ENCODE data around the gene AOPEP. TPM values are rescaled to one million over a fixed set of nuclear protein-coding genes. Genes with fewer than 3 reads are reported as not detected.

The AOPEP gene
- total and polyA plus RNA-seq, 3 donors from 2014 or later, result 31.4 to 95.0 (median 80.4) TPM

GRCh38 chr9:95089257-95090022, 362.9 kb downstream of the AOPEP start:
- peaks cover 30% of the 10 kb centered on the region for H3K4me1 ChIP-seq
- WGBS, 2 donors, result 86 to 87% methylated on average over 6 to 16 of the region's 16 CpGs

GRCh38 chr9:95090023-95090791, 363.7 kb downstream of the AOPEP start:
- Histone ChIP-seq H3K27me3 (no peaks in the 10 kb centered on the region), H3K27ac (peak overlapping the region; percentile 34 to 59), H3K36me3 (ENCODE audit: low read depth, missing control alignments) (no peaks in the 10 kb centered on the region), H3K4me3 (no peak overlapping the region), H3K9me3 (no peaks in the 10 kb centered on the region), H3K4me1 (peaks cover 30% of the 10 kb centered on the region)
- 55 to 65% methylated on average over 10 to 19 of the region's 22 CpGs for WGBS, 2 donors
- TF ChIP-seq CTCF (IDR thresholded peaks at IDR 0.05) (no peak), POLR2A (IDR thresholded peaks at IDR 0.05) (no peak)
- no peak for DNase-seq
- intact Hi-C loops (cut with DNase I; ENCODE audit: low total_unique reads), result no loop called here

More at GRCh38 chr9:95089257-95090022, 362.9 kb downstream of the AOPEP start:
- H3K9me3 ChIP-seq, result no peaks in the 10 kb centered on the region
- no peaks in the 10 kb centered on the region for H3K27me3 ChIP-seq
- DNase-seq, result no peak
- TF ChIP-seq CTCF (IDR thresholded peaks at IDR 0.05) (no peak), POLR2A (IDR thresholded peaks at IDR 0.05) (no peak)
- no peak overlapping the region for H3K4me3 ChIP-seq
- no peaks in the 10 kb centered on the region for H3K36me3 ChIP-seq (ENCODE audit: low read depth, missing control alignments)
- intact Hi-C loops (cut with DNase I; ENCODE audit: low total_unique reads), result no loop called here
- peak overlapping the region; percentile 34 to 59 for H3K27ac ChIP-seq

- Histone ChIP-seq H3K9me3 (no peaks in the 10 kb centered on the region), H3K4me1 (peaks cover 30% of the 10 kb centered on the region), H3K4me3 (no peak overlapping the region), H3K36me3 (ENCODE audit: low read depth, missing control alignments) (no peaks in the 10 kb centered on the region), H3K27me3 (no peaks in the 10 kb centered on the region), H3K27ac (peak overlapping the region in 1 of 2 donors; percentile 81)
- 64 to 66% methylated on average over 9 to 14 of the region's 14 CpGs for WGBS, 2 donors
- TF ChIP-seq POLR2A (IDR thresholded peaks at IDR 0.05) (no peak), CTCF (IDR thresholded peaks at IDR 0.05) (no peak)
- intact Hi-C loops (cut with DNase I; ENCODE audit: low total_unique reads), result no loop called here
- DNase-seq, result no peak
Observed at GRCh38 chr9:95090871-95091577, 364.5 kb downstream of the AOPEP start.

GRCh38 chr9:95091601-95092261, 365.2 kb downstream of the AOPEP start:
- intact Hi-C loops (cut with DNase I; ENCODE audit: low total_unique reads), result no loop called here
- H3K27ac ChIP-seq, result peak overlapping the region in 1 of 2 donors; percentile 81
- no peaks in the 10 kb centered on the region for H3K27me3 ChIP-seq
- no peaks in the 10 kb centered on the region for H3K36me3 ChIP-seq (ENCODE audit: low read depth, missing control alignments)
- peaks cover 30% of the 10 kb centered on the region for H3K4me1 ChIP-seq
- no peak overlapping the region for H3K4me3 ChIP-seq
- WGBS, 2 donors, result 30 to 56% methylated on average over 12 of the region's 12 CpGs
- no peak for TF ChIP-seq POLR2A (IDR thresholded peaks at IDR 0.05)
- TF ChIP-seq CTCF (IDR thresholded peaks at IDR 0.05), result no peak
- no peak for DNase-seq
- H3K9me3 ChIP-seq, result no peaks in the 10 kb centered on the region

Data from testis (tissue), 3 donors.